HG03196 (cell line): ENCODE measurements around the gene HERC2.
"Not testable (repeated sequence)": the region's sequence is repeated elsewhere in the genome, so short reads cannot be mapped to it uniquely, and the experiment has no call there.

Source experiments
- ATAC-seq: cut with Tn5 transposase; IDR thresholded peaks from one replicate; pipeline ENCODE4 v1.9.1; 2021; ENCODE audit not compliant: unreplicated experiment

Gene HERC2

DNA sequence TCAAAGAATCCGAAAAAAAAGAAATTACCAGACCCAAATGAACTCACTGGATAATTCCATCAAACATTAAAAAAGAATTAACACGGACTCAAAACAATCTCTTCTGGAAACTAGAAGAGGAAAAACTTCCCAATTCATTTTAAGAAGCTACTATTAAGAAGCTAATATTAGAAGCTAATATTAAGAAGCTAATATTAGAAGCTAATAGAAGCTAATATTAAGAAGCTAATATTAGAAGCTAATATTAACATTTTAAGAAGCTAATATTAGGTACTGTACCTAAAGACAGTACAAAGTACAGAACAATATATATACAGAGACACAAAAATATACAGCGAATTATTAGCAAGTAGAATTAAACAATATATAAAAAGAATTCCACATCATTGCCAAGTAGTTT is 35.9 kb downstream of the HERC2 start:
- no peak for ATAC-seq

DNA sequence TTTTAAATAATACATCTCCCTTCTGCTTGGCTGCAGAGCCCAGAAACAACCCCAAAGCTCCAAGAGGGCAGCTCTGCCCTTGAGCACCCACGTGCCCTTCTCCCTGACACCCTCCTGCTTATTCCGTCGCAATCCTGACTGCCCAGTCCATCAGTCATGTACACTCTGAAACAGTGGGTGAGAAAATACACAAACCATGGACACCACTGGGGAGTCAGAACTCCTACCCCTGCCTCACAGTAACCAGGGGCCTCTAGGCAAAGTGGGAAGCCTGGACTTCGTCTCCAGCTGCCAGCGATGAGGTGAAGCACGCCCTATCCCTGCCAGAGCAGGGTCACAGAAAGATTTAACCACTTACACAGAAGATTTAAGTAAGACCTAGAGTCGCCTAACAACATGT is 40.1 kb downstream of the HERC2 start:
- no peak for ATAC-seq

DNA sequence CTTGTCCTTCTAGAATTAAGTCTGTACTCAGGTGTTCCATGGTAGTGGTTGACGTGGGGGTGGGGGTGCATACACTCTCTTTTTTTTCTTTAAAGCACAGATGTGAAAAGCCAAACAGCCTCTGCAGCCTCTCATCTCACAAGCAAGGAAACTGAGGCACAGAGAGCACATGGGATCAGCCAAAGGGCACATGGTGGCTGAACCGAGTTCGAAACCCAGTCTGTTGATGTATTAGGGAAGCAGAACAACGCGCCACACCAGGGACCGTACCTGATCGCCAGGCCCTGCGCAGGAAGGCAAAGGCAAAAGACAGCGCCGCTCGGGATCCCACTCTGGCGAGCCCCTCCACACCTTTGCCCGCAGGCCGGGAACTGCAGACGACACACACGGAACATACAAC is 47.3 kb downstream of the HERC2 start:
- ATAC-seq: no peak

DNA sequence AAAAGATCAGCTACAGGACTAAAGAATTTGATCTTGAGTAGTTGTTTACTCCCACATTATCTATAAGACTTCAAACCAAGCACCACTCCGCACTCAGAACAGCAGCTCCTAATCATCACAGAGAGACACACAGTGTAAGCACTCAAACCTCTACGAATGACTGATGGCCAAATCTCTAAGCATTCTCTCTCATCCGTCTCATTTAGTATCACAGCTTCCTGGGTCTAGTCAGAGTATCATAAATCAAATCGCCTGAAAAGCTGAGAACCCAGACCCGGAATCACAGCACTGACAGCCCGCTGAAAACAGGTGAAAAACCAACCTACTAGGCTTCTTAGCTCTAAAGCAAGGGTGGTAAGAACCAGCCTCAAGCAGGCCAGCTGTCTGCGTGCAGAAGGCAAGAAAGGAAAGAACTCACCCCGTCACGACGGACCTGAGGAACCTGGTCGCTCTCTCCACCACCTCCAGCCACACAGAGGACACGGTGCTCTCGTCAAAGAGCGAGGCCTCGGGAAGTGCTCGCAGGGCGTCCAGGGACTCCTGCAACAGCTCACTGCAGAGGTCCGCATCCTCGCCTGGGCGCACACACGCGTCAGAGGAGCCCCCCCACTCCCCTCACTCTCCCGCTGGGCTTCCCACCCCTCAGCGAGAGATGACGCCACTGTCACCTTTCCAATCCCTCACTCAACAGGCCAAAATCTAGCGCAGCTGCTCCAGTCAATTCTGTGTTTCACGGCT is 47.9 kb downstream of the HERC2 start:
- no peak for ATAC-seq

DNA sequence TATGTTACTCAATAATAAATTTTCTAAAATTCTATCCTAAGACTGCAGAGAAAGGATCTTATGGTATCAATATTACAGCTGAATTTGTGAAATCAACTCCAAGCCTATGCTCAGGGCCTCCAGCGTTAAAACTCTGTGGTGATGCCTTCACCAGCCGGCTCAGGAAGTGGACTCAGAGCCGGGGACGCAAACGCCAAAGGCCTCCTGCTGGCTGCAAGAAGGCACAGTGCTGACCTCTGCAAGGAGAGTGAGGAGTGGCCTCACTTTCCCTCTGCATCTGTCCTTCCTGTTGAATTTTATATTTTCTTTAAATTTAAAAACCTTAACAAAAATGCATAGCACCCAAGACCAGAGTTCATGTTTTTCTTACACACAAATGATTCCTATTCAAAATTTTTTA is 48.5 kb downstream of the HERC2 start:
- ATAC-seq: no peak

DNA sequence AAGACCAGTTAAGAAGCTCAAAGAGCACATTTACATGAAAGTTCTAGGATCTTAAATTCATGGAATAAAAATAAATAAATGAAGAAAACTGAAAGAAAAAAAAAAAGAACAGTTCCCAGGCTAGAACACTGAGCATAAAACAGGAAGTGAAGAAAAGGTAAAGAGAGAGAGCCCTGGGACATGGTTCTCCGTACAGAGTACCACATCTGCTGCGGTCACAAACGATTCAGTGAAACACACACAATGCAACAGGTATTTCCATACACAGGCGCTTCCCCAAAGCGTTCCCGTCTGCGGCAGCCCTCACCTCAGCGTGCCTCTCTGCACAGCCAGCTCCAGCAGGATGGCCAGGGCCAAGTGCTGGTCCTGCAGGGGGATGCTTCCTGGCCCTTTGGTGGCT is 49.4 kb downstream of the HERC2 start:
- no peak for ATAC-seq

DNA sequence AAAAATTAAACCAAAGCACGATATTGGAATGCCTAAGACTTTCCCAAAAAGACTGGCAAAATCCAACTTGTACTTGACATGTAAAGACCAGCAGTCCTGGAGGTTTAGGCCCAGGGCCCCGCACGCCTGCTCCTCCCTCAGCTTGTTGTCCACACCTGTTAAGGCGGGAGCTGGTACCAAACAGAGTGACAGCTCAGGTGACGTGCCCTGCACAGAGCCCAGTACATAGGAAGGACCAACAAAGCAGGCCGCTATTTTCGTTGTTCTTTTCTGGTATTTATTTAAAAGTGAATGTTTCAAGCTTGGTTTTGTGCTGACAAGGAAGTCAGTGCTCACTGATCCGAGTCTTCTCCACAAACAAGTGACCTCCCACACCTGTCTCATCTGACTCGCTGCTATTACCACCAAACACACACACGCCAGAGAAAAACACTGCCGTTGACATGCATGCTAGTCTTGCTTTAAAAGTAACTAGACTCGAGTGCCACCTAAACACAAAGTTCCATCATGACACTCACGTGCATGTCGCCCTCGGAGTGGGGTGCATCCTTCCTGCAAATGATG is 50.2 kb downstream of the HERC2 start:
- ATAC-seq: no peak

DNA sequence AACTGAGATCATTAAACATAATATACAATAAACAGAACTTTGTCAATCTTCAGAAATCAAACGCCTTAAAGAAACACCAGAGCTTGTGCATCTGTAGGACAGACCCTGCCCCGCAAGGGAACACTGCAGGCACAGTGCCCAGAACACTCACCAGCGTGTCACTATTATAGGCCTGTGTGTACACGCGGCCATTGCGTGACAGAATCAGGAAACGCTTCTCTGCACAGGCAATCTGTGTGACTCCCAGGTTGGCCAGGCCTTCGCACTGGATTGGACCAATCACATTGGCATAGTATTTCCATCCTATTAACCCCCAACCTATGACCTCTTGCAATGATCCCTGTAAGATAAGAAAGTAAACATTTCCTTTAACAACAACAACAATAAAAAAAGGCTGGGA is 52.9 kb downstream of the HERC2 start:
- no peak for ATAC-seq

DNA sequence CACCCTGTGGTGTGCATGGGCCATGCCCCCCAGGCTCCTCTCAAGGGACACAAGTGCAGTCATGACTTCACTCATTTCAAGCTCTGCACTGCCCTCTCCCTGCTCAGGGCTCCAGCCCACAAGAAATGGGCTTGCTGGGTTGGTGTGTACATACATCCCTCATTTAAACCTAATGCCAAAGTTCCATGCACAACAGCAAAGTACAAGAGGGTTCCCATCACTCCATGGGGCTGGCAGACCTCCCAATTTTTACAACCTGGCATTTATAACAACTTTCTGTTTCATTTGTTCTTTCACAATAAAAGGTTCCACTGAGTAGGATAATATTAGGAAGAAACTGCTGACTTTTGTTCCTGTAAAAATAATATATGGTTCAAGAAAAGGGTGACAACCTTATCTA is 54.3 kb downstream of the HERC2 start:
- ATAC-seq: no peak

DNA sequence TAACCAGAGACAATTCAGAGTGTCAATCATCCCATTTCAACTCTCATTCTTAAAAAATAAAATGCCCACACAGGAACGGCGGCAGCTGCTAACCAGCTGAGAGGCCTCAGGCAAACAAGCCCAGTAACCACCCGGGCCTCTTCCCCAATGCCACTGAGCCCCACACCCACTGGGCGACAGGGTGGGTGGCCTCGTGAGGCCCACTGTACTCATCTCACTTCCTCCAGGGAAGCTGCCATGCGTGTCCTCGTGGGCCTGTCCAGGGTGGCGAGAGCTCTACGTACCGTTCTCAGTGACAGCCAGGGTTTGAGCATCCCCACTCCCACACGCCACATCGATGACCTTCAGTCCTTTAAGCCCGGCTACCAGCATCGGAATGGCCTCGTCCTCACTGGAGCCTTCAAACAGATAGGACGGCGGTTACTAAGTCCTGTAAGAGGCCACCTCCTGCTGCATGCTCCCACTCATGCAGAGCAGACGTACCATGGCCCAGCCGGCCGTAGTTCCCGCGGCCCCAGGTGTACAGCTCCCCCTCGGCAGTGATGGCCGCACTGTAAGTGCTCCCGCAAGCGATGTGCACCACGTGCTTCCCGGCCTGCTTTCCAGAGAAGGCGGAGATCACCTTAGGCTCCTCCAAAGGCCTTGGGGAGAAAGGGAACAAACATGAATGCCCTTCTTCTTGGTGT is 56.5 kb downstream of the HERC2 start:
- no peak for ATAC-seq

DNA sequence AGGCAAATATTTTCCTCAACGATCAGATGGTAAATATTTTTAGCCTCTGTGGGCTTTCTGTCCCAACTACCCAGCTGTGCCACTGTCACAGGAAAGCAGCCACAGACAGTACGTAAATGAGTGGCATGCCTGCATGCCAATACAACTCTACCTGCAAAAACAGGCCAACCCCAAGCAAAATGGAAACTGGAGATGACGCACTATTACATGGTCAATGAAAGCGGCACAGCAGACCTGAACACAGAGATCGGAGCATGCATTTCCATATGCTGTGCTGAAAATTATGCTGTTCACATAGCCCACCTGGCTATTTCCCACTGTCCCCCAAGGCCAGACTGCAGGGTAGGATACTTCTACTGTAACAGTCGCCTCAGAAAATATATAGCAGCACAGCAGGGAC is 57.8 kb downstream of the HERC2 start:
- ATAC-seq: no peak

DNA sequence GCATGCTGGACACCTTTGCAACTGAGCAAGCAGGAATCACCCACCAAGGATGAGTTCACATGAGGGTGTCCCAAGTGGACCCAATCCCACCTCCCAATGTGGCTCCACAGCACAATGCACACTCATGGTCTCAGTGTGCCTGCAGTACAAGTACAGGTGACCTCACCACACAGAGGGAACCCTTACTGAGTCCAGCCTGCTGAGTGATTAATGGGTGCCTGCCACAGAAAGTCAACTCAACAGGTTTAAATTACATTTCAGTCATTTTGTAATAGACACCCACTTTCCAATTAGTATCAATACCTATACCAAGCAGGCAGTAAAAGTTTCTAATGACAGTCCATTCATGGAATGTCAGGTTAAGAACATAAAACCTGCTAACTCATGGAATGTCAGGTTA is 59.5 kb downstream of the HERC2 start:
- no peak for ATAC-seq

DNA sequence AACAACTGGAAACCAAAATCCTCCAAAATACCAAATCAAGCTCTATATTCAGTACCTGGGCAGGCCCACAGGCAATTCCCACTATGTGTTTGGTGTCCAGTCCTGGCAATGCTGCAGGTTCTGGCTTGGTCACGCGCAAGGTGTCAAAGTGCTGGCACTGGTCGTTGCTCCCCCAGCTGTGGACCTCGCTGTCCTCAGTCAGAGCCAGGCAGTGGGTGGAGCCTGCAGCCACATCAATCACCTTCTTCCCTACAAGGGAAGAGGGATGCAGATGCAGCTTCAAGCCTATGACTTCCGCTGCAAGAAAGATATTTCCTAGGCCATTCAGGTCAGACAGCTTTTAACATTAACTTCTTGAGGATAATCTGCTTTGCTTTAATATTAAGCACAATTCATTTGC is 61.3 kb downstream of the HERC2 start:
- no peak for ATAC-seq

DNA sequence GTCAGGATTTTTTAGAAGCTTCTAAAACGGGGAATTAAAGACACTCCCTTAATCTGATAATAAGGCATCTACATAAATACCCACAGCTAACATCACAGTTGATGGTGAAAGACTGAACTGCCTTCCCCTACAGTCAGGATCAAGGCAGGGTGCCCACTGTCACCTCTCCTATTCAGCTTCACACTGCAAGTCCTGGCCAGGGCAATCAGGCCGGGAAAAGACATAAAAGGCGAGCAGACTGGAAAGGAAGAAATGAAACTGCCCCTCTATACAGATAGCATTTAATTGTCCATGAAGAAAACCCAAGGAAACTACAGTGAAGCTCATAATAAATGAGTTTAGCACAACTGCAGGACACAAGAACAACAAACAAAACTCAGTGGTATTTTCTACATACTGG is 61.7 kb downstream of the HERC2 start:
- ATAC-seq: no peak

DNA sequence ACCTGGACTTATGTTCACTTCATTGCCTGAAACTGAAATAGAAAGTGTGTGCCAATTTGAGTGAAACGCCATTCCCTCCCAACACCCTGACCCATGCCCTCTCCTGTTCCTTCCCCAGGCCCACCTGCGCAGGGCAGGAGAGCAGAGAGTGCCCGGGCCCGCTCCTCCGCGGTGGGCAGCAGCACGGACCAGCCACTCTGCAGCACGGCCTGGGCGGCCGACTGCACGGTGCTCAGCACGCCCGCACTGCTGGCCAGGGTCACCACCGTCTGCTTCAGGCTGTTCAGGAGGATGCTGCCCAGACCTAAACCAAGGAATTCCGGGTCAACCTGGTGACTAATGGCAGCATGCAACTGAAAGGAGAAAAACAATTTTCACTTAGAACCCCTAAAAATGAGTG is 66.0 kb downstream of the HERC2 start:
- no peak for ATAC-seq

DNA sequence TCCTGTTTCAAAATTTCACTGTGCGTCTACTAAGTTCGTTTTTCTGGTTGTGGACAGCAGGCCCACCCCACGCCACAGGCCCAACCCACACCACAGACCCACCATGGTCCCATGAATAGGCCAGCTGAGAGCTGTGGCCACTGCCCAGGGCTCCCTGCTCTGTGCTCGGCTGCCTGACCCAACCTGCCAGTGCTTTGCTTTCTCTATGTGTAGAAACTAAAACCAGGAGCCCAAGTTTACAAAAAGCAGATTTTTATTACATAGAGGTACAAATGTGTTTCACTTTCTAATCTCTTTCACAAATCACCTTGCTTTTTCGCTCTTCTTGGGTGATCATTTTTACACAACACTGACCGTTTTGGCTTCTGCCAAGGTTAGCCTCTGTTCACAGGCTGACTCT is 69.1 kb downstream of the HERC2 start:
- no peak for ATAC-seq

DNA sequence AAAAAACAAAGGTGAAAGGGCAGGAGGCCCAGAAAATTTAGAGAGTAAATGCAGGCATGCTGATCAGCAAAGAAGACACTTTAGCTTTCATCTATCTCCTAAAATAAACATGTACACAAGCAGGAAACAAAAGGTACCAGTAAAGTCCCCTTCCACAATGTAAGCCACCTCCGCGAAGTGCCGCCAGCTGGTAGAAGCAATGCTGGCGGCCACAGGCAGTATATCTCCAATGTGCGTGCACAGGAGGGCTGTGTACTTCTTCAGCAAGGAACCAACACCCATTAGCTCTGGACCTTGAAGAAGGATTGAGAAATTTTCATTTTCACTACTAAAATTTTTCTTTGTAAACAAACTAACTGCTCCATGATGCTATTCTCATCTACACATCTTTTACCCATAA is 75.4 kb downstream of the HERC2 start:
- no peak for ATAC-seq

DNA sequence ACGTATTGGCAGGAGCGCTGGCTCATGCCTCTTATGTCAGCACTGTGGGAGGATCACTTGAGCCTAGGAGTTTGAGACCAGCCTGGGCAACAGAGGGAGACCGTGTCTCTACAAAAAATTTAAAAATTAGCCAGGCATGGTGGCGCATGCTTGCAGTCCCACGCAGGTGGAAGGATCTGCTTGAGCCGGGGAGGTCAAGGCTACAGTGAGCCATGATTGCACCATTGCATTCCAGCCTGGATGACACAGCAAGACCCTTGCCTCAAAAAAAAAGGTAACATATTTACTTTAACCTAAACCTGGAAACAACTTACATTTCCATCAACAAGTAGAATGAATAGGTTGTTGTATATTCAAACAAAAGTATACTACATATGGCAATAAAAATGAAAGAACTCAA is 78.1 kb downstream of the HERC2 start:
- no peak for ATAC-seq

DNA sequence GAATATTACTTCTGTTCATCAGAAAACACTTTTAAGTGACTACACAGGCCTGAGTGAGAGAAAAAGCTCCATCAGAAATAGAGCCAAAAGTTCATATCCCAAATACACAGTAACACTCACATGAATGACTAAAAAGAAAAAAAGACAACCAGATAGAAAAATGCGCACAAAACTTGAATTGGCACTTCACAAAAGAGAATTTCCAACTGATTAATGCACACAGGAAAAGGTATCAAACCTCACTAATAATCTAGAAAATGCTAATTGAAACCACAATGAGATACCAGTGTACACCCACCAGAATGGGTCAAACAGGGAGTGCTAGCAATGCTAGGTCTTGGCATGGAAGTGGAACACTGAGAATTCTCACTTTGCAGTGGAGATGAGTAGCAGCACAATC is 78.6 kb downstream of the HERC2 start:
- no peak for ATAC-seq

DNA sequence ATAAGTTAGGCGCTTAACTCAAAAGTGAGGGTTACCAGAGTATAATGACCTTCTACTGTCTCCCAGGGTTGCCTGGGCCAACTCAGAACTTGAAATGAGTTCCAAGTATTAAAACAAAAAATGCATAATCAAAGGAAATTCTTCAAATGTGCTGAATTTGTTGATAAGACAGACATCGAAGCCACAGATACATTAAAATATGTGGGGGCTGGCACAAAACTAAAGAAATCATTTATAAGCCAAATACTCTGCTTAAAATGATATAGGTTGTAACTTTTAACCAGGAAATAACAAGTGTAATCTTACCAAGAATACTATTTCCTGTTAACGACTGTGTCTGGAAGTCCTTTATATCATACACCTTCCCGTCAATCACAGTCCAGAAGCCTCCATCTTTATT is 83.7 kb downstream of the HERC2 start:
- not testable (repeated sequence) for ATAC-seq

DNA sequence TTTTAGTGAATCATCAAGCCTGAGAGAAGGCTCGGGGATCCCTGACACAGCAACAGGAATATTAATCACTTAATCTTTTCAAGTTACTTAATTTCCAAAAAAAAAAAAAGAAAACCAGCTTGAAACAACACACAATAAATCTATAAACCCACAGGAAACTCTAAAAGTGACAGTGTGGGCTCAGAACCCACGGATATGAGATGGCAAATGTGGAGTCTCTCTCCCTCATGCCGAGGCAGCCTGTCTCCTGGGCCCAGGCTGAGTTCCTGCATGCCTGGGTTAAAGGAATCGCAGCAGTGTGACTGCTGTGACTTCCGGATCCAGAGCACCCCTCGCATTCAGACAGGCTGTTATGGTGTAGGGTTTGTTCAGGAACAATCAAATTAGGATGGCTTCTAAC is 90.2 kb downstream of the HERC2 start:
- ATAC-seq: not testable (repeated sequence)

DNA sequence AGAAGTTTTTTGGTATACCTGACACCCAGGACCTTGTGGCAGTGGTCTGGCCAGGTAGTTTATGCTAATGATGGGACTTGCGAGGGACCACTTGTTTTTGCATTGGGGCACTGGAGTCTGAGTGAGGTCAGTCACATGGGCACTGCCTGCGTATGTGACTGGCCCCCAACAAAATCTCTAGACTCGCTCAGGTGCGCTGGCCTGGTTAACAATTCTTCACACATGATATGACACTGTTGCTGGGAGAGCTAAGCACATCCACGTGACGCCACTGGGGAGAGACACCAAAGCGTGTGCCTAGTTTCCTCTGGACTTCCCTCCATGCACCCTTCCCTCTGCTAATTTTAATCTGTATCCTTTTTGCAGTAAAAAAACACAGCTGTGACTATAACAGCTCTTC is 90.6 kb downstream of the HERC2 start:
- ATAC-seq: not testable (repeated sequence)
